Astrocyte of the spinal cord (primary cell): ENCODE measurements around the gene ISM2.

Experiments used
- DNase-seq: peaks from one replicate; pipeline ENCODE4 v3.0.0; 2011; ENCODE audit warnings: low read depth, low spot score
- H3K4me3 ChIP-seq: 2 replicates; pipeline ENCODE4 v1.5.1; 2011; ENCODE audit warnings: low read depth, mild to moderate bottlenecking, low read length, moderate library complexity
- in situ Hi-C: cut with HindIII; loops from 2 replicates; pipeline ENCODE4 v1.10.0; 2017; ENCODE audit warnings: low sequenced_read_pairs
- TF ChIP-seq, protein P1 (sequence below): IDR thresholded peaks from 2 replicates; pipeline ENCODE4 v1.5.1; 2012; ENCODE audit warnings: low read depth, mild to moderate bottlenecking, low read length, inconsistent platforms

The ISM2 gene

DNA sequence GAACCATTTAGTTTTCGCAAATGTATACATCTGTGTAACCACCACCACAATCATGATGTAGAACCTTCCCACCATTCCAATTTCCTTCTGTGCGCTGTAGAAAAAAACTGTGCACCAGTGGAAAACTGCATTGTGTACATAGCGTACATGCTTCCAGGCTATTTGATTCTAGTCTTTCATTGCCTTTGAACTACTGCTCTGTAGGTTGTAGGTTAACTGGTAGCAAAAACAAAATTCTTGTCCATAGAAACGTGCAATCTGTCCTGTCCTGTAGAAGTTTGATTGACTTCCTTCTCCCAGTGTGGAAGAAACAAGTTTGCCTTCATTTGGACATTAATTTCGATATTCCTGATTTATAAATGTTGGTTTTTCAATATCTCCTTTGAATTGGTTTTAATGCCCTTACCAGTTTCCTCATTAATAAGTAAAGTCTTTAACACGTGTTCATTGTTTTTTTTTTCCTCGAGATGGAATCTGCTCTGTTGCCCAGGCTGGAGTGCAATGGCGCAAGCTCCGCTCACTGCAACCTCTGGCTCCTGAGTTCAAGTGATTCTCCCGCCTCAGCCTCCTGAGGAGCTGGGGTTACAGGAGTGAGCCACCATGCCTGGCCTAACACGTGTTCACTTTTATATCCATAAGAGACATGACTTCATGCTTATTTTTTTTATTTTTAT lies 3.6 kb upstream of the ISM2 start:
- no peak for DNase-seq
- in situ Hi-C loops: no loop called here
- TF ChIP-seq, protein P1, sequence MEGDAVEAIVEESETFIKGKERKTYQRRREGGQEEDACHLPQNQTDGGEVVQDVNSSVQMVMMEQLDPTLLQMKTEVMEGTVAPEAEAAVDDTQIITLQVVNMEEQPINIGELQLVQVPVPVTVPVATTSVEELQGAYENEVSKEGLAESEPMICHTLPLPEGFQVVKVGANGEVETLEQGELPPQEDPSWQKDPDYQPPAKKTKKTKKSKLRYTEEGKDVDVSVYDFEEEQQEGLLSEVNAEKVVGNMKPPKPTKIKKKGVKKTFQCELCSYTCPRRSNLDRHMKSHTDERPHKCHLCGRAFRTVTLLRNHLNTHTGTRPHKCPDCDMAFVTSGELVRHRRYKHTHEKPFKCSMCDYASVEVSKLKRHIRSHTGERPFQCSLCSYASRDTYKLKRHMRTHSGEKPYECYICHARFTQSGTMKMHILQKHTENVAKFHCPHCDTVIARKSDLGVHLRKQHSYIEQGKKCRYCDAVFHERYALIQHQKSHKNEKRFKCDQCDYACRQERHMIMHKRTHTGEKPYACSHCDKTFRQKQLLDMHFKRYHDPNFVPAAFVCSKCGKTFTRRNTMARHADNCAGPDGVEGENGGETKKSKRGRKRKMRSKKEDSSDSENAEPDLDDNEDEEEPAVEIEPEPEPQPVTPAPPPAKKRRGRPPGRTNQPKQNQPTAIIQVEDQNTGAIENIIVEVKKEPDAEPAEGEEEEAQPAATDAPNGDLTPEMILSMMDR: no peak
- H3K4me3 ChIP-seq: no peak overlapping the region

DNA sequence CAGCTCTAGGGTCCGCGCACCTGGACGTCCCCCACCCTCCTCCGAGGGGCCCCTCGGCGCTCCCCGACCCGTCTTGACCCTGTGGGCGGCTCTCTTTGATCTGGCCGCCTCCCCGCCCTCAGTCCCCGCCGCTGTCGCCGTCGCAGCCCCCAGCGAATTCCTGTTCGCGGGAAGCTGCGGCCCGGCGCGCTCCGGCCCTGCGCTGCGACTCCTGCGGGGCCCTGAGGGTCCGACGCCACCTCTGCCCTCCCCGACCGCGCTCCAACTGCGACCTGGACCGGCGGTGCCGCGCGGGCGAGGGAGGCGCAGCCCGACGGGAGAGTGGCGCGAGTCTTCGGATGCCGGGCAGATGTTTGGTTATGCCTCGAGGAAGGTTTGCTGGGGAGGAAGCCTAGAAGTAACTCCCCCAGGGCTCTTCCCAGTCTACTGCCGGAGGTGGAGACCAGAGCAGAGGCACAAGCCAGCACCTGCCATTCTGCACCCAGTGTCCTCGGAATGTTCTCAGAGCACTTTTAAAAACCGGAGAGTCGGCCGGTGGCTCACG lies 440 bp upstream of the ISM2 start:
- no peak for DNase-seq
- peak overlapping the region; percentile 18 for H3K4me3 ChIP-seq
- TF ChIP-seq, protein P1: no peak
- in situ Hi-C loops: no loop called here

DNA sequence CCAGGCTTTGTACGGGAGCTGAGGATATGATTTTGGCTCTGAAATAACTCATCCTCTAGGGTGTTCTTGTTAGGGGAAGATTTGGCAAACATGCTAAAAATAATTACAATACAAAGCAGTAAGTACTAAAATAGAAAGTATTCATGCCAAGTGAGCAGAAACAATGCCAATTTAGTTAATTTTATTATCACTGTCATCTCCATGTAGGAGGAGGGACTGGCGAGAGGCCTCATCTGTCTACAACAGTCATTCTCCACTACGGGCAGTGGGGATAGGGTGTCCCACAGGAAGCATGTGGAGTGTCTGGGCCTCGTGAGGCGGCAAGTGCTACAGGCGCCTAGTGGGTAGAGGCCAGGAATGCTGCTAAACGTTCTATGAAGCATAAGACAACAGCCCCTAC lies 3.3 kb downstream of the ISM2 start:
- in situ Hi-C loops: no loop called here
- no peak overlapping the region for H3K4me3 ChIP-seq
- TF ChIP-seq, protein P1: no peak
- DNase-seq: no peak

DNA sequence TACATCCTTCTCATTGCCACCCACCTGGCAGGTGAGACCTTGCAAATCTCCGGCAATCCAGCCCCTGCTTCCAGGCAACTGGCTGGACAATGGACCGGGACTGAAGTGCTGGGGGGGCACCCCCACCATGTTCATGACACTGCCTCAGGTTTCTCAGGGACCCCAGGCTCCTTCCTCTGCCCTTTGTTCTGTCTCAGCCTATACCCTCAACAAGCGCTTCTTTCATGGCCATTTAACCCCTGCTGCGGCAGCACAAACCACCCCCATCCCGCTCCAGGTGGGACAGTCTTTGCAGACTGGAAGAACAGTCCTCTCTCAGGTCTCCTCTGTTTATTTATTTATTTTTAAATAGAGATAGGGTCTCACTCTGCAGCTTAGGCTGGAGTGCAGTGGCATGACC lies 7.6 kb downstream of the ISM2 start:
- TF ChIP-seq, protein P1: no peak
- H3K4me3 ChIP-seq: no peak overlapping the region
- no peak for DNase-seq
- in situ Hi-C loops: no loop called here

DNA sequence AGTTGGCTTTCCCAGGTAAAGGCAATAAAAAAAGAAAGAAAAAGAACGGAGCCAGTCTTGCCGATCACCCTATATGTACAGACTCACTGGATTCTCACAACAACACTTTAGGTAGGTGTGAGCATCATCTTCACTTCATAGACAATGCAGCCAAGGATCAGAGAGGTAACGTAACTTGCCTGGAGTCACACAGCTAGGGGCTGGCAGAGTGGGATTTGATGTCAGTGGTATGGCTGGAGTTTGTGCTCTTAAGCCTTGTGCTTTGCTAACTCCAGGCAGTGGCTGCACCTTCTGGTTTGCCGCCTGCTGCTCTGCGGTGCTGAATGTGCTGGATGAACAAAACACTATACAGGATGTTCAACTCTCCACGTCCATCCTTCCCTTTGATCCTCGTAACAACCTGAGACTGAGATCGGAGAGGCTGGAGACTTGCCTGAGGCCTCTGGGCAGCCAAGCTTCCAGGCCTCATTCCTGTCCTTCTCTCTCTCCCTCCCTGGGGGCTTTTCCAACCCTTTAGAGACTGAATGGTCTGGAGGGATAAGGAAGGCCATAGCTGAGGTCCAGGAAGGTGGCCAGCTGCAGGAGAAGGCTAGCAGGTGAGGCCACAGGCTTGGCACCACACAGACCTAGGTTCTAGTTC lies 8.1 kb downstream of the ISM2 start:
- no peak overlapping the region for H3K4me3 ChIP-seq
- no peak for DNase-seq
- in situ Hi-C loops: no loop called here
- TF ChIP-seq, protein P1: no peak

DNA sequence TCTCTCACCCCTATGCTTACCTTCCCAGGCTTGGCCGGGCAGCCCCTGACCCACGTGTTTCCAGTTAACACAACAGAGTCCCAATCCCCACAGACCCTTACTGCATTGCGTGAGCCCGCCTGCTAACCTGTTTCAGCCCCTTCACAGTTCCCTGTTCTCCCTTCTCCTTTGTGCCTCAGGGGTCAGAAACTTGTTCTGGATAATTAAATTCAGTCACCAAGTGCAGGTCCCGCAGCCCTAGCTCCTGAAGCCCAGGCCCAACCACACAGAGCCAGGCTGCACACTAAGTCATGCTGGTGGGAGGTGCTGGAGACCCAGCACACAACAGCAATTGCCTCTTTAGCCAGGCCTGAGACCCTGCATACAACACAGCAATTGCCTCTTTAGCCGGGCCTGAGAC lies 9.6 kb downstream of the ISM2 start:
- TF ChIP-seq, protein P1: no peak
- no peak for DNase-seq
- in situ Hi-C loops: no loop called here
- H3K4me3 ChIP-seq: no peak overlapping the region
